Endothelial cell of umbilical vein (primary cell): Measurements from ENCODE around the gene NAA16.

Experiments
- EZH2 ChIP-seq: IDR thresholded peaks from 2 replicates; pipeline ENCODE4 v1.6.1; 2012; ENCODE audit warnings: borderline replicate concordance, low read depth, mild to moderate bottlenecking, moderate library complexity, low read length, inconsistent platforms; ENCODE audit not compliant: severe bottlenecking
- GATA2 ChIP-seq: IDR thresholded peaks from 2 replicates; pipeline ENCODE4 v1.7.0; 2011; ENCODE audit warnings: low read depth, mild to moderate bottlenecking, moderate library complexity, mixed read lengths, low read length; ENCODE audit not compliant: insufficient read length, insufficient read depth
- MYC ChIP-seq: IDR thresholded peaks from one replicate; pipeline ENCODE4 v1.6.1; 2011; ENCODE audit warnings: mild to moderate bottlenecking, low read depth, low read length
- POLR2A ChIP-seq: IDR thresholded peaks from 2 replicates; pipeline ENCODE4 v1.6.1; 2012; ENCODE audit warnings: low read depth, mild to moderate bottlenecking, control low read depth, low read length
- POLR2AphosphoS5 ChIP-seq: IDR thresholded peaks from 2 replicates; pipeline ENCODE4 v1.6.1; 2012; ENCODE audit warnings: low read depth, mild to moderate bottlenecking, control low read depth, low read length, moderate library complexity; ENCODE audit not compliant: insufficient read depth
- TF ChIP-seq, protein P1 (sequence below), 2 donors: IDR thresholded peaks; 1 replicate in 1 of 2; 2 replicates in 1 of 2; pipeline ENCODE4 v1.5.1; 2011; ENCODE audit warnings: low read length in 2 of 2, mild to moderate bottlenecking in 2 of 2, moderate library complexity in 2 of 2, control low read depth in 1 of 2, inconsistent platforms in 1 of 2, low read depth in 1 of 2; ENCODE audit not compliant: insufficient read depth in 1 of 2; ENCODE audit errors: extremely low read depth in 1 of 2
- TF ChIP-seq, protein P2 (sequence below): IDR thresholded peaks from 2 replicates; pipeline ENCODE4 v1.6.1; 2011; ENCODE audit not compliant: insufficient read depth, insufficient read length

DNA sequence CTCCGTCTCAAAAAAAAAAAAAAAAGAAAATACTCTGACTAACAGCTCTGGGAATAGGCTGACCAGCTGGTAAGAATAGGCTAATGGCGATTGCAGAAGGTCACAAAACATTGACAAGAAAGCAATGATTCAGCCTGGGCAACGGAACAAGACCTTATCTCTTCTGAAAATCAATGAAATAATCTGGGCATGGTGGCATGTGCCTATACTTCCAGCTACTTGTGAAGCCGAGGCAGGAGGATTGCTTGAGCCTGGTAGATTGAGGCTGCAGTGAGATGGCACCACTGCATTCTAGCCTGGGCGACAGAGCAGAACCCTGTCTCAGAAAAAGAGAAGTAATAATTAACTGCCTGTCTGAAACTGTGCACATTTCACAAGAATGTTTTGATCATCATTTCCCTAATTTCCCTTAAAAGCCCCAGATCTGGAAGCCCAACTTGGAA lies 28.9 kb upstream of the NAA16 start:
- TF ChIP-seq, protein P1, sequence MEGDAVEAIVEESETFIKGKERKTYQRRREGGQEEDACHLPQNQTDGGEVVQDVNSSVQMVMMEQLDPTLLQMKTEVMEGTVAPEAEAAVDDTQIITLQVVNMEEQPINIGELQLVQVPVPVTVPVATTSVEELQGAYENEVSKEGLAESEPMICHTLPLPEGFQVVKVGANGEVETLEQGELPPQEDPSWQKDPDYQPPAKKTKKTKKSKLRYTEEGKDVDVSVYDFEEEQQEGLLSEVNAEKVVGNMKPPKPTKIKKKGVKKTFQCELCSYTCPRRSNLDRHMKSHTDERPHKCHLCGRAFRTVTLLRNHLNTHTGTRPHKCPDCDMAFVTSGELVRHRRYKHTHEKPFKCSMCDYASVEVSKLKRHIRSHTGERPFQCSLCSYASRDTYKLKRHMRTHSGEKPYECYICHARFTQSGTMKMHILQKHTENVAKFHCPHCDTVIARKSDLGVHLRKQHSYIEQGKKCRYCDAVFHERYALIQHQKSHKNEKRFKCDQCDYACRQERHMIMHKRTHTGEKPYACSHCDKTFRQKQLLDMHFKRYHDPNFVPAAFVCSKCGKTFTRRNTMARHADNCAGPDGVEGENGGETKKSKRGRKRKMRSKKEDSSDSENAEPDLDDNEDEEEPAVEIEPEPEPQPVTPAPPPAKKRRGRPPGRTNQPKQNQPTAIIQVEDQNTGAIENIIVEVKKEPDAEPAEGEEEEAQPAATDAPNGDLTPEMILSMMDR (IDR thresholded peaks at IDR 0.05; ENCODE audit: extremely low read depth in 1 of 2, insufficient read depth in 1 of 2, low read depth in 1 of 2, low read length in 2 of 2): no peak
- TF ChIP-seq, protein P2, sequence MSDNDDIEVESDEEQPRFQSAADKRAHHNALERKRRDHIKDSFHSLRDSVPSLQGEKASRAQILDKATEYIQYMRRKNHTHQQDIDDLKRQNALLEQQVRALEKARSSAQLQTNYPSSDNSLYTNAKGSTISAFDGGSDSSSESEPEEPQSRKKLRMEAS: no peak
- no peak for TF ChIP-seq POLR2AphosphoS5
- no peak for TF ChIP-seq GATA2
- TF ChIP-seq MYC: no peak
- no peak for TF ChIP-seq POLR2A
- TF ChIP-seq EZH2: no peak
